HG02763 (cell line): Measurements from ENCODE around the gene MUC20.

Source experiments
- ATAC-seq: cut with Tn5 transposase; IDR thresholded peaks from one replicate; pipeline ENCODE4 v1.9.1; 2021; ENCODE audit warnings: mild to moderate bottlenecking, moderate library complexity; ENCODE audit not compliant: unreplicated experiment

Gene MUC20

GRCh38 chr3:195754141-195754540 lies 33.4 kb downstream of the MUC20 start:
- no peak for ATAC-seq

GRCh38 chr3:195754906-195755305 lies 34.1 kb downstream of the MUC20 start:
- ATAC-seq, result no peak

GRCh38 chr3:195755391-195755790 lies 34.6 kb downstream of the MUC20 start:
- ATAC-seq, result no peak

- ATAC-seq, result no peak
These were observed 35.3 kb downstream of the MUC20 start for GRCh38 chr3:195755791-195756676.

GRCh38 chr3:195757438-195757770 lies 36.6 kb downstream of the MUC20 start:
- no peak for ATAC-seq

GRCh38 chr3:195757827-195758226 lies 37.0 kb downstream of the MUC20 start:
- no peak for ATAC-seq

GRCh38 chr3:195758721-195759353 lies 38.1 kb downstream of the MUC20 start:
- no peak for ATAC-seq

GRCh38 chr3:195760345-195761122 lies 39.8 kb downstream of the MUC20 start:
- ATAC-seq, result no peak

GRCh38 chr3:195761123-195761566 lies 40.4 kb downstream of the MUC20 start:
- ATAC-seq, result no peak

GRCh38 chr3:195761567-195762248 lies 40.9 kb downstream of the MUC20 start:
- no peak for ATAC-seq

GRCh38 chr3:195762249-195762585 lies 41.4 kb downstream of the MUC20 start:
- no peak for ATAC-seq

GRCh38 chr3:195762611-195763010 lies 41.8 kb downstream of the MUC20 start:
- ATAC-seq, result no peak

GRCh38 chr3:195763076-195763830 lies 42.5 kb downstream of the MUC20 start:
- no peak for ATAC-seq

- no peak for ATAC-seq
These were observed 43.4 kb downstream of the MUC20 start for GRCh38 chr3:195763843-195764825.

GRCh38 chr3:195764961-195765706 lies 44.4 kb downstream of the MUC20 start:
- no peak for ATAC-seq

GRCh38 chr3:195766671-195767070 lies 45.9 kb downstream of the MUC20 start:
- ATAC-seq, result no peak

- no peak for ATAC-seq
These were observed 47.0 kb downstream of the MUC20 start for GRCh38 chr3:195767792-195768191.

- ATAC-seq, result no peak
These were observed 47.6 kb downstream of the MUC20 start for GRCh38 chr3:195768414-195768813.
